Astrocyte of the cerebellum (primary cell): ENCODE measurements around the gene KCTD5.

Experiments
- DNase-seq: peaks from one replicate; pipeline ENCODE4 v3.0.0-alpha.2; 2011; ENCODE audit warnings: low read depth
- H3K4me3 ChIP-seq: 2 replicates; pipeline ENCODE4 v1.5.1; 2011; ENCODE audit warnings: mild to moderate bottlenecking, low read depth, low read length, moderate library complexity
- in situ Hi-C: cut with HindIII; loops from 2 replicates; pipeline ENCODE4 v1.10.0; 2017; ENCODE audit warnings: low sequenced_read_pairs
- TF ChIP-seq, protein P1 (sequence below): IDR thresholded peaks from 2 replicates; pipeline ENCODE4 v1.5.1; 2012; ENCODE audit warnings: low read length, low read depth, moderate library complexity, mild to moderate bottlenecking; ENCODE audit errors: missing control alignments

Gene KCTD5

DNA sequence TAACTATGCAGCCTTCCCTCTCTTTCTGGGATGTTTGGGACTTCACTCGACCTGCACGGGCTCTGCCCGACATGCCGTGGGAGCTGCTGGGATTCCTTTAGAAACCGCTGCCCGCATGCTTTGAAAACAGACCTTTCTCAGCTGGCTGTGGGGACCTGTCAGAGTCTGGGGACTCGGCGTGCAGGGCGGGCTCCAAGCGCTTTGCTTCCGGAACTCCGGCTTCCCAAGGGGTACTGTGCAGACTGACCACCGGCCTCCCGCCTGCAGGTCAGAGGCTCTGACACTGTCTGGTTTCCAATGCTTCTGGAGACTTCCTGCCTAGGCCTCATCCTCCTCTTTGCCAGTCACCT, 25.9 kb downstream of the KCTD5 start:
- TF ChIP-seq, protein P1, sequence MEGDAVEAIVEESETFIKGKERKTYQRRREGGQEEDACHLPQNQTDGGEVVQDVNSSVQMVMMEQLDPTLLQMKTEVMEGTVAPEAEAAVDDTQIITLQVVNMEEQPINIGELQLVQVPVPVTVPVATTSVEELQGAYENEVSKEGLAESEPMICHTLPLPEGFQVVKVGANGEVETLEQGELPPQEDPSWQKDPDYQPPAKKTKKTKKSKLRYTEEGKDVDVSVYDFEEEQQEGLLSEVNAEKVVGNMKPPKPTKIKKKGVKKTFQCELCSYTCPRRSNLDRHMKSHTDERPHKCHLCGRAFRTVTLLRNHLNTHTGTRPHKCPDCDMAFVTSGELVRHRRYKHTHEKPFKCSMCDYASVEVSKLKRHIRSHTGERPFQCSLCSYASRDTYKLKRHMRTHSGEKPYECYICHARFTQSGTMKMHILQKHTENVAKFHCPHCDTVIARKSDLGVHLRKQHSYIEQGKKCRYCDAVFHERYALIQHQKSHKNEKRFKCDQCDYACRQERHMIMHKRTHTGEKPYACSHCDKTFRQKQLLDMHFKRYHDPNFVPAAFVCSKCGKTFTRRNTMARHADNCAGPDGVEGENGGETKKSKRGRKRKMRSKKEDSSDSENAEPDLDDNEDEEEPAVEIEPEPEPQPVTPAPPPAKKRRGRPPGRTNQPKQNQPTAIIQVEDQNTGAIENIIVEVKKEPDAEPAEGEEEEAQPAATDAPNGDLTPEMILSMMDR: no peak

DNA sequence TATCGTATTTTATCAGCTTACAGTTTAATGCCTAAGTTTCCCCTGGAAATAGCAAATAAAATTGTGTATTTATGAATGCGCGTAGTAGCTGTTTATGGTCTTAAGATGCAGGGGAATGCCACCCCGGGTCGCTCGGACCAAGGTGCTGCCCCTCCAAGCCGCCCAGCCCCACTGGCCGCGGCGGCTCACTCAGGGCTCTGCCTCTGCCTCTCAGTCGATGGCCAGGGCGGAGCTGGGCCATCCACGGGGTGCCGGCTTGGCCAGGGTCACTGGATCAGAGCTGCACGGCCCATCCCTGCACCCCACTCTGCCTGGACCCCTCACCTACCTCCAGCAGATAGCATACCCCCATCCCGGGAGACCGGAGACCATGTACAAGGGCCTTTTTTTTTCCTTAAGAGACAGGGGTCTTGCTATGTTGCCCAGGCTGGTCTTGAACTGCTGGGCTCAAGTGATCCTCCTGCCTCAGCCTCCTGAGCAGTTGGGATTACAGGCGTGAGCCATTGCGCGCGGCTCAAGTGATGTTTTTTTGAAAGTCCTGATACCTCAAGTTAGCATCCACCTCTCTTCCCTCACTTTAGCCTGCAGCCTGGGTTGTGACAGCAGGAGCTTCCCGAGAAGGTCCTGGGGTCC, 26.7 kb downstream of the KCTD5 start:
- H3K4me3 ChIP-seq: no peak overlapping the region
- in situ Hi-C loops: no loop called here
- DNase-seq: no peak
- TF ChIP-seq, protein P1: no peak

More for the DNA sequence above, 25.9 kb downstream of the KCTD5 start:
- no peak overlapping the region for H3K4me3 ChIP-seq
- in situ Hi-C loops: no loop called here
- no peak for DNase-seq

DNA sequence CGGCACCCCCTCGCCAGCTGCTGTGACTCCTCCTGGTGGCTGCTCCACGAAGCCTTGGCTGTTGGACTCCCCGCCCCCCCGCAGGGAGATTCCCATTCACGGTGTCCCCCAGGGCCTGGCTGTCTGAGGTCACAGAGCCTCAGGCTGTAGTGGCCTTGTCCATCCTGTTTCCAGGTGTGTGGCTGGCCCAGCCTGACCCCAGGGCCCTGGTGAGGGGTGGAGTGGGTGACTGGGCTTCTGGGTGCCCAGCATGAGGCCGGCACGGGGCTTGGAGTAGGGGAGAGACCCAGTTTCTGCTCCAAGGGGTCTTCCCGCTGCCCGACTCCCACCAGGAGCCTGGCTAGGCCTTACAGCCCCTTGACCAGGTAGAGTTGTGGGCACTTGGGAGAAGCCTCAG, 27.3 kb downstream of the KCTD5 start:
- TF ChIP-seq, protein P1: no peak
- H3K4me3 ChIP-seq: no peak overlapping the region
- in situ Hi-C loops: no loop called here
- no peak for DNase-seq

DNA sequence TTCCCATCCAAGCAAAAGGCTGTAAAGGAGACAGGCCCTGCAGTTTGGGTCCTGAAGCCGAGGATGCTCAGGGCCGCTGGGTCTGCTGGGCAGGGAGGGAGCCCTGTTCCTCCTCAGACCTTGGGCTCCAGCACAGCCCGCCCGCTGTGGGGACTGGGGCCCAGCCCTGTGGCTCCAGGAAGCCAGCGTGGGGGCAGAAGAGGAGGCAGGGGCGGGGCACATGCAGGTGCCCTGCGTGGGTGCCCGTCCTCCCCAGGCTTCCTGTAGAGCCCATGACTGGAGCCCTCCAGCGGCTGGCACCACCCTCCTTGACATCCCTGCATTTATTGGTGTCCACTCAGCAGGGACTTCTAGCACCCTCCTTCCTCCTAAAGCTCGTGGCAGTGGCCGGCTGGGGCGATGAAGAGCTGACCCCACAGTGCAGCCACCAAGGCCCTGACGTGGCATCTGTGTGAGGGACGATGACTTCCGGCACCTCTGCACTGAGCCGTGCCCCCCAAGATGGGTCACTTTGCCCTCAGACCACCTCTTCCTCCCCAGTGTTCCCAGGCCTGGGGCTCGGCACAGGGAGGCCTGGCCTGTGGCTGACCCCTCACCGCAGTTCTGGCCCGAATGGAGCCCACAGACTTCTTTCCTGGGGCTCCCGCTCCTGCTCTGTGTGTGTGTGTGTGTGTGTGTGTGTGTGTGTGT, 27.8 kb downstream of the KCTD5 start:
- TF ChIP-seq, protein P1: no peak
- H3K4me3 ChIP-seq: no peak overlapping the region
- in situ Hi-C loops: no loop called here
- no peak for DNase-seq

DNA sequence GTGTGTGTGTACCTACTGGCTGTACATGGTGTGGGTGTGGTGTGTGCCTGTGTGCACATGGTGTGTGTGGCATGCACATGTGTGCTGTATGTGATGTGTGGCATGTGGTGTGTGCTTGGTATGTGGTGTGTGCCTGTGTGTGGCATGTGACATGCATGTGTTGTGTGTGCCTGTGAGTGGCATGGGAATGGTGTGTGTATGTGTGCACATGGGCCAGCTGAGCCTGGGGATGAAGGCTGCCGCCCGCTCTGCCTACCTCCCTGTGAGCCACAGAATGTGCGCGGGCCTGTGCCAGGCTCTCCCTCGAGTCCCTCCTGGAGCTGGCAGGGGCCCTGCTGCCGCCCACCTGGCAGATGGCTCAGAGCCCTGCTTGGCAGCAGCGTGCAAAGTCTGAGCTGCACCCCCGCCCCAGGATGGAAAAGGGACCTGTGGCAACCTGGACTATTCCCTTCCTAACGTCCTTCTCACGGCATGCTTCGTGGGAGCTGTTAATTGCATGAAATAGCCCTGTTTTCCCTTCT, 28.4 kb downstream of the KCTD5 start:
- no peak for DNase-seq
- in situ Hi-C loops: no loop called here
- no peak overlapping the region for H3K4me3 ChIP-seq
- TF ChIP-seq, protein P1: no peak

DNA sequence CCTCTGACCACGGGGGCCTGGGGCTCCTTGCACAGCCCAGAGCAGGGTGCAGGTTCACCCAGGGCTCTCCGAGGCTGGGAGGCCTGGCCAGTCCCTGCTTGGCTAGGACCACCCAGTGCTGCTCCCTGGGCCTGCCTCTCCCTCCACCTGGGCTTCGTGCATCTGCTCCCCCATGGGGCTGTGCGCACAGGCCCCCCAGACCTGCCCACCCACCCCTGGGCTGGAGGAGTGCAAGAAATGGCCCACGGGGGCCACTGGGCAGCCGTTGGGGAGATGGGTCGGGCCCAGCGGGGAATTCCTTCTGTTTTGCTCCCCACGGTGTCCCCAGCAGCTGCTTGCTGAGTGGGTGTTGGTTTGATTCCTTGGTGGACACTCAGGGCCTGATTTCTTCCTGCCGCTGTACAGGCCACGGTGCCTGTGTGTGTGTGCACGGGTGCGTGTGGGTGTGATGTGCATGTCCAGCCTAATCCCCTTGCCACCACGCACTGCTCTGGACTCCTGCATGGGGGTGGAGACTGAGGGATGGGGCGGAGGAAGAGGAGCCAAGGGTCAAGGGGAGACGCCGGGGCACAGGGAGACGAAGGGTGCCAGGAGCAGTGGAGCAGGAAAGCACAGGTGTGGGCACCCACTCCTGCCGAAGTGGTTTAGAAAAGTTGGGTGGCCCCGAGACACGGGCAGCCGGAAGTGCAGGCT, 29.2 kb downstream of the KCTD5 start:
- DNase-seq: no peak
- TF ChIP-seq, protein P1: no peak
- in situ Hi-C loops: no loop called here
- no peak overlapping the region for H3K4me3 ChIP-seq
